NCI-H187 treated with DMSO at 0.1 percent for 48 hours (cell line): ENCODE data around the gene IMP3.
"Not testable (repeated sequence)": the region's sequence is repeated elsewhere in the genome, so short reads cannot be mapped to it uniquely, and the experiment has no call there.

Source experiments
- DNase-seq: peaks from one replicate; lab custom pipeline; 2025; lab: John Stamatoyannopoulos, UW

Gene IMP3

GRCh38 chr15:75650908-75651809, 11.1 kb upstream of the IMP3 start:
- DNase-seq = no peak

DNA sequence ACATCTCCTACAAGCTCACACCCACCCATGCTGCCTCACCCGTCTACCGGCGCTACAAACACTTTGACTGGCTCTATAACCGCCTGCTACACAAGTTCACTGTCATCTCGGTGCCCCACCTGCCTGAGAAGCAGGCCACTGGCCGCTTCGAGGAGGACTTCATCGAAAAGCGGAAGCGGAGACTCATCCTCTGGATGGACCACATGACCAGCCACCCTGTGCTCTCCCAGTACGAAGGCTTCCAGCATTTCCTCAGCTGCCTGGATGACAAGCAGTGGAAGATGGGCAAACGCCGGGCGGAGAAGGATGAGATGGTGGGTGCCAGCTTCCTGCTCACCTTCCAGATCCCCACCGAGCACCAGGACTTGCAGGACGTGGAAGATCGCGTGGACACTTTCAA, 9.8 kb upstream of the IMP3 start:
- DNase-seq = no peak

DNA sequence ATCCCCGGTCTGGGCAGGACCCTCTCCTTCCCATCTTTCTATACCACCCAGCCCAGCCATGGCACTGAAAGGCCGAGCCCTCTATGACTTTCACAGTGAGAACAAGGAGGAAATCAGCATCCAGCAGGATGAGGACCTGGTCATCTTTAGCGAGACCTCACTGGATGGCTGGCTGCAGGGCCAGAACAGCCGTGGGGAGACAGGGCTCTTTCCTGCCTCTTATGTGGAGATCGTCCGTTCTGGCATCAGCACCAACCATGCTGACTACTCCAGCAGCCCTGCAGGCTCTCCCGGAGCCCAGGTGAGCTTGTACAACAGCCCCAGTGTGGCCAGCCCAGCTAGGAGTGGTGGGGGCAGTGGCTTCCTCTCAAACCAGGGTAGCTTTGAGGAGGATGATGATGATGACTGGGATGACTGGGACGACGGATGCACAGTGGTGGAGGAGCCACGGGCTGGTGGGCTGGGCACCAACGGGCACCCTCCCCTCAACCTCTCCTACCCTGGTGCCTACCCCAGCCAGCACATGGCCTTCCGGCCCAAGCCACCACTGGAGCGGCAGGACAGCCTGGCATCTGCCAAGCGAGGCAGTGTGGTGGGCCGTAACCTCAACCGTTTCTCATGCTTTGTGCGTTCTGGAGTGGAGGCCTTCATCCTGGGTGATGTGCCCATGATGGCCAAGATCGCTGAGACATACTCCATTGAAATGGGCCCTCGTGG, 9.2 kb upstream of the IMP3 start:
- DNase-seq = no peak

DNA sequence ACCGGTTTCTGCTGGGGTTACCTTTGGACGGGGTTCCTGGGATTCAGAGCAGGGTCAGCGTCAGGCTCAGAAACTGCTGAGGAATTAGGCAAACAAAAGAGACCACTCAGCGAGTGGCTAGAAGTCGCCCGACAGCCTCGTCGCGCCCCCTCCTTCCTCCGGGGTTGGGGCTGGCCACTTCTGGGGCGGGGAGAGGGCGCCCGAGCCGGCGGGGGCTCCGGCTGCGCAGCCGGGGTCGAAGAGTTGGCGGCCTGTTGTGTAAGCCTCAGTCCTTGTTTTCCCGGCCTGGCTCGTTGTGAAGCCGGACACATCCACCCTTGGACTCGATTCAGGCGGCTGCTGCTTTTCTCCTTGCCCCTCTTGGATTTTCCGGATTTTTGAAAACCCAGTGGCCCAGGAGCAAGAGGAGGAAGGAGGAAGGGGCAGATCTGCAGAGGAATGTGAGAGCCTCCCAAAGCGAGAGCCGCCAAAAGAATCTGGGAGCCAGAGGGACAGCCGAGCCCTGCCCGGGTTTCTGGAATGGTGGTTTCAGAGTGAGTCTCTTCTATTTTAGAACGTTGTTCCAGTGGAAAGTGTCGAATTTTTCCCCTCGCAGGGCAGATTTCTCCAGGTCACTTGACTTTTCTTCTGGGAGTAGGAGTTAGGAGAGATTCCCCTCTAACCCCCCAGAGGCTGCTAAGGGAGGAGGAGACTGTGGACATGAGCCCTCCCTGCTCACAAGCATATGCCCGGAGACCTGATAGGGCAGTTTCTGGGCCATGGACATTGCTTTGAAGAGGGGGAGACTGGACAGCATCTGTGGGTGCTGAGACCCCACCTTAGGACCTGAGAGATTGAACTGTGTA, 8.4 kb upstream of the IMP3 start:
- DNase-seq = no peak

DNA sequence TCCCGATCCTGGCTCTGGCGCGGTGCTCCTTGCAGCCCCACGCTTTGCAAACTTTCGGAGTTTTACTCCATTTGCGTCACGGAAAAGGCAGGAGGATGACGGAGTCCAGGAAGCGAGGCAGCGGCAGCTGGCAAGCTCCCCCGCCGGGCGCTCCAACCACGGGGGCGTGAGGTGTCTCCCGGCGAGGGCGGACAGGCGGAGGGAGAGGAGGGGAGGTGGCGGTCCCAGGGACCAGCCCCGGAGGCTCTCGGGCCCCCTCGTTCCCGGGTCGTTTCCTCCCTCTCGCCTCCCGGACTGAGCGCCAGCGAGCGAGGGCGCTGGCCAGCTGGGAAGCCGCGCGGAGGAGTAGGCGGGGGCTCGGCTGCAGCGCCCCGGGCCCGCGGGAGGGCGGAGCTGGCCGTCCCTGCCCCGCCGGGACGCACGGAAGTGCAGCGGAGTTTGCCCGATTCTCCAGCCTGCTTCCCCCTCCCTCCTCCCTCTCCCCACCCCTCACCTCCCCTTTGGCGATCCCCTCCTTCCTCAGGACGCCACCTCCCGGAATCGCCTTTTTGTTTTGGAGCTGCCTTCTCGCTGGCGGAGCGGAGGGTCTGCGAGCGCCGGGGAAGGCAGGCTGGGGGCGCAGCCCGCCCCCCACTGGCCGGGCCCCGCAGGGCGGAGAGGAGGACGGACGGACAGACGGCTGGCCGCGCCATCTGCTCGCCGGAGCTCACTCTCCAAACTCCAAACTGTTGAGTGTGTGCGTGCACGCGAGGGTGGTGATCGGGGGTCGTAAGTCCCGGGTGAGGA, 7.5 kb upstream of the IMP3 start, which contains the start of gene SNX33:
SNX33 (plus strand) TSS at position 543 of the 786 bp plus-strand sequence. CDS start 1,191 bp downstream, outside the sequence.
- DNase-seq = no peak

GRCh38 chr15:75646944-75647364, 6.9 kb upstream of the IMP3 start:
- no peak for DNase-seq

- no peak for DNase-seq
Observed at GRCh38 chr15:75646112-75646943, 6.3 kb upstream of the IMP3 start.

DNA sequence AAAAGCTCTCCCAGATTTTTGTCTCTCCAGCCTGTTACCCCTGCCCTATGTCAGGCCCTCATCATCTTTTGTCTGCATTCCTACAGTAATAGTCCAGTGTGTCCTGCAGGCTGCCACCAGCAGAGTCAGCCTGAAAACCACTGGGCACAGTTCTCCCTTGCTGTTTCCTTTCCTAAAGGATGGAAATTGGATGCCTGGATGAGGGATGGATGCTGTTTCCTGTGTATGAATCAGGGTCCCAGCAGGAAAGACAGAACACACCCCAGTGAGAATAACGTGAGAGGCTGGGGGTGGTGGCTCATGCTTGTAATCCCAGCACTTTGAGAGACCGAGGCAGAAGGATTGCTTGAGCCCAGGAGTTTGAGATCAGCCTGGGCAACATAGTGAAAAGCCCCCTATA, 4.4 kb upstream of the IMP3 start:
- DNase-seq = no peak

DNA sequence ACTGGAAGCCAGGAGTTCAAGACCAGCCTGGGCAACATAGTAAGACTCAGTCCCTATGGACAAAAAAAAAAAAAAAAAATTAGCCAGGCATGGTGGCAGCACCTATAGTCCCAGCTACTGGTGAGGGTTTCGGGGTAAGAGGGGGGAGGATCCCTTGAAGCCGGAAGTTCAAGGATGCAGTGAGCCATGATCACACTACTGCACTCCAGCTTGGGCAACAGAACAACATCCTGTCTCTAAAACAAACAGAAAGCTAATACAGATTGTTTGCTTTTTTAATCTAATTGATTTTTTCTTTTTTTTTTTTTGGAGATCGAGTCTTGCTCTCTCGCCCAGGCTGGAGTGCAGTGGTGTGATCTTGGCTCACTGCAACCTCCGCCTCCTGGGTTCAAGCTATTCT, 1.6 kb upstream of the IMP3 start:
- no peak for DNase-seq

DNA sequence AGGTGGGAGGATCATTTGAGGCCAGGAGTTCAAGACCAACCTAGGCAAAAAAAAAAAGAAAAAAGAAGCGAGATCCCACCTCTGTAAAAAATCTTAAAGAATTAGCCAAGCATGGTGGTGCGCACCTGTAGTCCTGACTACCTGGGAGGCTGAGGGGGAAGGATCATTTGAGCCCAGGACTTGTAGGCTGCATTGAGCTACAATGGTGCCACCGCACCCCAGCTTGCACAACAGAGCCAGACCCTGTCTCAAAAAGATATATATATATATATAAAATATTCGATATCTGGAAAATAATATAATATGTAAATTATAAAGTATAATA, 1.1 kb upstream of the IMP3 start:
- DNase-seq = no peak

- DNase-seq = no peak
Observed at GRCh38 chr15:75640483-75641178, 607 bp upstream of the IMP3 start.

DNA sequence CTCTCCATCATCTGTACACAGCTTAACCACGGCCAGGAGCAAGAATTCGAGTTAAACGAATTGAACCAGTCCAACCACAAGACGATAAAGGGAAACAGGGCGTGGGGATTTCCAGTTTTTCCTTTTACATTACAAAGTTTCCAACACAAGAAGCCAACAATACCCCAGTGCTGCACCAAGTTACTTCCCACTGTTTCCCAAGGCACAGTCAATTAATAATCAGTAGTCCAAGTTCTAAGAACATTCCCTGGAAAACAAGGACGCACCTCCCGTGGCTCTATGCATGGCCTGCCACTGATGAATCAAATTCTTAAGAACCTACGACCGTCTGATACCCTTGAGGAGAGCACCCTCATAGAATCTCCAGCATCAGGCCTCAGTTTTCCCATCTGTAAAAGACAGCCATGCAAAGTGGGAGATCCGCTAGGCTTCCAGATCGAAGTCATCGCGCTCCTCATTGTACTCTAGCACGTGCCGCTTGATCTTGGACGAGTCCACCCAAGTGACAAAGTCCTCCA, 774 bp downstream of the IMP3 start:
- DNase-seq = no peak

- DNase-seq = no peak
Observed at GRCh38 chr15:75637245-75638009, 2.6 kb downstream of the IMP3 start.

GRCh38 chr15:75636026-75636425, 4.0 kb downstream of the IMP3 start:
- no peak for DNase-seq

GRCh38 chr15:75633922-75634321, 6.1 kb downstream of the IMP3 start:
- not testable (repeated sequence) for DNase-seq

GRCh38 chr15:75631935-75632334, 8.1 kb downstream of the IMP3 start:
- no peak for DNase-seq

DNA sequence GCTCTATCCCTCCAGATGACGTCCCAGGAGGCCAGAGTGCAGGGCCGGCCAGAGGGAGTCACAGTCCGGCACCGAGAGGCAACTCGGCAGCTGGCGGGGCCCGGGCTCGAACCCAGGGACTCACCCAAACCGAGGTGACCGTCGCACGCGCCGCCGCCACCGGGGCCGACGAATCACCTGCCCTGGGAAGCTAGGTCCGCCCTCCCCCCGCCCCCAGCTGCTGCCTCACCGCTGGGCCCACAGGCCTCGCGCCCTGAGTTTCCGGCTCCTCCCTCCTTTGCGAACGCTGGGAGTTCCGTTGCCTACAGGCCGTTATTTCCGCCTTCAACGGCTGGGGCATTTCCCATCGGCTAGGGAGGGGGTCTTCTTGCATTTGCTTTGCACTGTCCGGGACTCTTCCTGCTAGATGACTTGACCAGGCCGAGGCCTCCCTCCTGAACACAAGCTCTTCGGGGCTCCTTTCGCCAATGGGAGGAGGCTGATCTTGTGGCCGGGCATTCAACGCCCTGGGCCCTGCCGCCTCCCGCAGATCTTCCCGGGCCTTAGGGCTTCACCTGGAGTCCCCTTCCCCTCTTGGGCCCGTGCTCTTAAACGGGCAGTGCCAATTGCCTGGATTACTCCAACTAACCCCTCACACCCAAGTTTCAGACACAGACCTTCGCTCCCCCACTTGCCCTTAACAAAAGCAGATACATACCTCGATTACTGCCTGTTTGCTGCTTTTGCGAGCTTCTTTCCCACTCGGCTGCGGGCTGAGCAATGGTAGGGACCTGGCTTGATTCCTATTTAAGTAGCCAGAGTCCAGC, 14.3 kb downstream of the IMP3 start, which contains the start of gene SNUPN:
SNUPN (minus strand) TSS at position 184 of the 806 bp plus-strand sequence. CDS start 4,674 bp downstream, outside the sequence.
- DNase-seq = peak; percentile 39

- no peak for DNase-seq
Observed at GRCh38 chr15:75622505-75622904, 17.5 kb downstream of the IMP3 start.
